T47D (cell line): ENCODE results near the gene DROSHA.

Source experiments
- DNase-seq, 2 experiments: peaks; one replicate each; pipeline versions ENCODE4 v3.0.0 to v3.0.0-alpha.2; 2011 to 2012; ENCODE audit warnings: low read depth in 1 of 2, low spot score in 1 of 2
- JUND ChIP-seq: IDR thresholded peaks from 2 replicates; pipeline ENCODE4 v1.6.1; 2012; ENCODE audit warnings: low read depth
- in situ Hi-C: cut with HindIII; loops from 2 replicates; pipeline ENCODE4 v1.10.0; 2016; ENCODE audit warnings: low sequenced_read_pairs, low pct_unique_long_range_greater_than_20kb

DROSHA gene

GRCh38 chr5:31393126-31393525, 138.8 kb downstream of the DROSHA start:
- no peak for DNase-seq
- TF ChIP-seq JUND: no peak
- in situ Hi-C loops: no loop called here

- DNase-seq: no peak
- TF ChIP-seq JUND: no peak
- in situ Hi-C loops: no loop called here
Observed at GRCh38 chr5:31392061-31392460, 139.8 kb downstream of the DROSHA start.

- in situ Hi-C loops: no loop called here
- no peak for TF ChIP-seq JUND
- DNase-seq: no peak
Observed at GRCh38 chr5:31390256-31390655, 141.6 kb downstream of the DROSHA start.

GRCh38 chr5:31385774-31386537, 145.9 kb downstream of the DROSHA start:
- in situ Hi-C loops: no loop called here
- peak in 1 of 2 experiments; percentile 26 for DNase-seq
- TF ChIP-seq JUND: no peak

GRCh38 chr5:31383734-31384133, 148.2 kb downstream of the DROSHA start:
- no peak for TF ChIP-seq JUND
- no peak for DNase-seq
- in situ Hi-C loops: no loop called here

GRCh38 chr5:31382051-31382878, 149.6 kb downstream of the DROSHA start:
- no peak for TF ChIP-seq JUND
- peak in 1 of 2 experiments; percentile 20 for DNase-seq
- in situ Hi-C loops: no loop called here

GRCh38 chr5:31381299-31381698, 150.6 kb downstream of the DROSHA start:
- DNase-seq: no peak
- in situ Hi-C loops: no loop called here
- TF ChIP-seq JUND: no peak

- no peak for TF ChIP-seq JUND
- in situ Hi-C loops: no loop called here
- no peak for DNase-seq
Observed at GRCh38 chr5:31380049-31380448, 151.8 kb downstream of the DROSHA start.

GRCh38 chr5:31378838-31379237, 153.1 kb downstream of the DROSHA start:
- no peak for DNase-seq
- no peak for TF ChIP-seq JUND
- in situ Hi-C loops: no loop called here

GRCh38 chr5:31378136-31378535, 153.8 kb downstream of the DROSHA start:
- DNase-seq: no peak
- in situ Hi-C loops: no loop called here
- no peak for TF ChIP-seq JUND

GRCh38 chr5:31377274-31377946, 154.5 kb downstream of the DROSHA start:
- DNase-seq: no peak
- no peak for TF ChIP-seq JUND
- in situ Hi-C loops: no loop called here

GRCh38 chr5:31375999-31376720, 155.7 kb downstream of the DROSHA start:
- in situ Hi-C loops: no loop called here
- no peak for TF ChIP-seq JUND
- DNase-seq: no peak

GRCh38 chr5:31372124-31372523, 159.8 kb downstream of the DROSHA start:
- no peak for TF ChIP-seq JUND
- in situ Hi-C loops: no loop called here
- DNase-seq: no peak
